C4-2B (cell line): ENCODE data around the gene KLK13.

Source experiments
- H3K27ac ChIP-seq: fragments of 450-650 bp; 2 replicates; pipeline ENCODE4 v1.5.1; 2017
- CTCF ChIP-seq: fragments of 450-650 bp; conservative IDR thresholded peaks from 2 replicates; pipeline ENCODE4 v1.5.1; 2017; ENCODE audit warnings: mild to moderate bottlenecking
- ZFX ChIP-seq: fragments of 450-650 bp; IDR thresholded peaks from 2 replicates; pipeline ENCODE4 v1.6.1; 2017

KLK13 gene

GRCh38 chr19:51083181-51083580, 18.3 kb upstream of the KLK13 start:
- H3K27ac ChIP-seq = no peak overlapping the region
- TF ChIP-seq CTCF (no peak), ZFX (no peak)

- no peak for TF ChIP-seq ZFX
- no peak for TF ChIP-seq CTCF
- no peak within 1 kb of the TSS for H3K27ac ChIP-seq
These were observed 17.7 kb upstream of the KLK13 start, which contains the start of gene KLK14 for GRCh38 chr19:51082611-51083010. TSS of gene KLK14 (minus strand) at chr19:51082887. CDS start at chr19:51082614, 273 bp downstream.

- H3K27ac ChIP-seq = no peak overlapping the region
- TF ChIP-seq ZFX (no peak), CTCF (no peak)
These were observed 16.6 kb upstream of the KLK13 start for GRCh38 chr19:51081476-51081875.

- TF ChIP-seq CTCF (no peak), ZFX (no peak)
- H3K27ac ChIP-seq = no peak overlapping the region
These were observed 14.7 kb upstream of the KLK13 start for GRCh38 chr19:51079481-51080110.

- TF ChIP-seq ZFX (no peak), CTCF (no peak)
- no peak overlapping the region for H3K27ac ChIP-seq
These were observed 13.8 kb upstream of the KLK13 start for GRCh38 chr19:51078731-51079130.

- no peak overlapping the region for H3K27ac ChIP-seq
- no peak for TF ChIP-seq CTCF
- no peak for TF ChIP-seq ZFX
These were observed 13.2 kb upstream of the KLK13 start for GRCh38 chr19:51078104-51078503.

GRCh38 chr19:51076631-51077213, 11.8 kb upstream of the KLK13 start:
- H3K27ac ChIP-seq = no peak overlapping the region
- TF ChIP-seq CTCF (no peak), ZFX (no peak)
